HepG2 (cell line): Measurements from ENCODE around the gene TIMM23. TPM values are rescaled to one million over a fixed set of nuclear protein-coding genes. Genes with fewer than 3 reads are reported as not detected.

ENCODE experiments used
- ARHGAP35 ChIP-seq: sonication (generic); formaldehyde crosslinking; IDR thresholded peaks from 2 replicates; pipeline ENCODE4 v1.9.0; 2022; ENCODE audit warnings: mild to moderate bottlenecking, inconsistent platforms, moderate library complexity, missing genetic modification reagents, borderline replicate concordance
- CBFB ChIP-seq: sonication (generic); formaldehyde crosslinking; IDR thresholded peaks from 2 replicates; pipeline ENCODE4 v1.4.0; 2020; ENCODE audit warnings: missing genetic modification reagents
- DDIT3 ChIP-seq: sonication (generic); formaldehyde crosslinking; IDR thresholded peaks from 2 replicates; pipeline ENCODE4 v1.4.0; 2020; ENCODE audit warnings: mild to moderate bottlenecking, missing genetic modification reagents
- DPF2 ChIP-seq: sonication (generic); formaldehyde crosslinking; IDR thresholded peaks from 2 replicates; pipeline ENCODE4 v1.4.0; 2020; ENCODE audit warnings: mild to moderate bottlenecking, low read depth, missing genetic modification reagents, borderline replicate concordance
- HIC2 ChIP-seq: sonication (generic); formaldehyde crosslinking; IDR thresholded peaks from 2 replicates; pipeline ENCODE4 v1.9.0; 2022; ENCODE audit warnings: low read depth, missing genetic modification reagents
- IKZF1 ChIP-seq: fragments of 450-650 bp; IDR thresholded peaks from 2 replicates; pipeline ENCODE4 v1.7.1; 2016
- IKZF5 ChIP-seq: IDR thresholded peaks from 2 replicates; pipeline ENCODE4 v1.6.1; 2018; ENCODE audit warnings: missing genetic modification reagents, mild to moderate bottlenecking, missing compliant biosample characterization
- JUND ChIP-seq: sonication (generic); formaldehyde crosslinking; IDR thresholded peaks from 2 replicates; pipeline ENCODE4 v1.8.0; 2022; ENCODE audit warnings: mild to moderate bottlenecking, missing genetic modification reagents
- MAF1 ChIP-seq: sonication (generic); formaldehyde crosslinking; IDR thresholded peaks from 2 replicates; pipeline ENCODE4 v1.5.0; 2020; ENCODE audit warnings: missing genetic modification reagents, borderline replicate concordance
- PLRG1 ChIP-seq: fragments of 450-650 bp; conservative IDR thresholded peaks from 2 replicates; pipeline ENCODE4 v1.6.1; 2016
- POLR2AphosphoS5 ChIP-seq: IDR thresholded peaks from 2 replicates; pipeline ENCODE4 v1.6.1; 2012; ENCODE audit warnings: low read depth, low read length
- REPIN1 ChIP-seq: sonication (generic); formaldehyde crosslinking; IDR thresholded peaks from 2 replicates; pipeline ENCODE4 v1.8.0; 2022; ENCODE audit warnings: missing genetic modification reagents, low read depth, mild to moderate bottlenecking, borderline replicate concordance
- TEAD3 ChIP-seq: optimal IDR thresholded peaks from 2 replicates; pipeline ENCODE3; 2016; ENCODE audit warnings: borderline replicate concordance
- TFDP2 ChIP-seq: sonication (generic); formaldehyde crosslinking; IDR thresholded peaks from 2 replicates; pipeline ENCODE4 v1.4.0; 2020; ENCODE audit warnings: missing genetic modification reagents
- TGIF2 ChIP-seq: IDR thresholded peaks from 2 replicates; pipeline ENCODE4 v1.6.1; 2016; ENCODE audit warnings: control low read depth, missing compliant biosample characterization
- TRIM22 ChIP-seq: fragments of 450-650 bp; IDR thresholded peaks from 2 replicates; pipeline ENCODE4 v1.6.1; 2017
- ZBTB21 ChIP-seq: sonication (generic); formaldehyde crosslinking; IDR thresholded peaks from 2 replicates; pipeline ENCODE4 v1.4.0; 2020; ENCODE audit warnings: missing genetic modification reagents
- ZFP1 ChIP-seq: IDR thresholded peaks from 2 replicates; pipeline ENCODE4 v1.6.1; 2016
- ZNF20 ChIP-seq: sonication (generic); formaldehyde crosslinking; IDR thresholded peaks from 2 replicates; pipeline ENCODE4 v1.4.0; 2020; ENCODE audit warnings: mild to moderate bottlenecking, moderate library complexity, missing genetic modification reagents
- ZNF24 ChIP-seq: fragments of 450-650 bp; IDR thresholded peaks from 2 replicates; pipeline ENCODE4 v1.6.1; 2017; ENCODE audit warnings: antibody characterized with exemption, mild to moderate bottlenecking
- ZNF251 ChIP-seq: sonication (generic); formaldehyde crosslinking; IDR thresholded peaks from 2 replicates; pipeline ENCODE4 v1.9.0; 2021; ENCODE audit warnings: mild to moderate bottlenecking, missing genetic modification reagents
- ZNF530 ChIP-seq: sonication (generic); formaldehyde crosslinking; IDR thresholded peaks from 2 replicates; pipeline ENCODE4 v1.5.0; 2020; ENCODE audit warnings: low read depth, mild to moderate bottlenecking, missing genetic modification reagents
- ZNF589 ChIP-seq: sonication (generic); formaldehyde crosslinking; conservative IDR thresholded peaks from 2 replicates; pipeline ENCODE4 v1.8.0; 2022; ENCODE audit warnings: mild to moderate bottlenecking, moderate library complexity, missing genetic modification reagents
- ZNF784 ChIP-seq: sonication (generic); formaldehyde crosslinking; IDR thresholded peaks from 2 replicates; pipeline ENCODE4 v1.5.1; 2020; ENCODE audit warnings: missing genetic modification reagents, mild to moderate bottlenecking, borderline replicate concordance
- ZSCAN25 ChIP-seq: sonication (generic); formaldehyde crosslinking; IDR thresholded peaks from 2 replicates; pipeline ENCODE4 v1.8.0; 2022; ENCODE audit warnings: mild to moderate bottlenecking, missing genetic modification reagents
- polyA plus RNA-seq, 8 experiments: library from polyadenylated mRNA; depleted of rRNA in 3 of 8; stranded (reverse) in 7 of 8; unstranded in 1 of 8; fragments of >200 nt; fragmentation: Illumina TruSeq in 4 of 8; extraction: Trizol in 4 of 8; gene quantifications; 2 replicates each; pipeline versions ENCODE4 v1.2.1 to v1.2.3, GENCODE V29; 2011 to 2016; ENCODE audit warnings: low read depth in 4 of 8, missing spikeins in 1 of 8, mixed read lengths in 1 of 8; ENCODE audit not compliant: insufficient read depth in 1 of 8
- total RNA-seq, 5 experiments: library from RNA; depleted of rRNA; stranded (reverse); fragments of >200 nt; fragmentation: Illumina TruSeq; extraction: Trizol; gene quantifications; 2 replicates each; pipeline ENCODE4 v1.2.3, GENCODE V29; 2016; ENCODE audit warnings: low read depth in 1 of 5

Gene TIMM23
- total and polyA plus RNA-seq, 2 of the 13 experiments (the other 11 are each of a cell fraction or from before 2014, with no cell fraction given), result 80.2 to 98.6 TPM

GRCh38 chr10:46052057-46052790 is 79.9 kb downstream of the TIMM23 start (continued):
- peak; percentile 98 for TF ChIP-seq IKZF5
- peak; percentile 88 for TF ChIP-seq CBFB (CRISPR knock-in tag)
- no peak for TF ChIP-seq POLR2AphosphoS5
- no peak for TF ChIP-seq ZNF24
- TF ChIP-seq ARHGAP35, result no peak
- TF ChIP-seq REPIN1, result peak; percentile 74; the same call in 1 of the 2 replicates
- peak; percentile 46; the same call in 1 of the 2 replicates for TF ChIP-seq TFDP2 (CRISPR knock-in tag)
- TF ChIP-seq ZSCAN25 (CRISPR knock-in tag), result no peak
- no peak for TF ChIP-seq PLRG1
- TF ChIP-seq HIC2 (CRISPR knock-in tag), result 0 out of 2 replicates have a peak, but pooled peaks have one; percentile 19
- no peak for TF ChIP-seq ZNF251 (CRISPR knock-in tag)
- no peak for TF ChIP-seq TRIM22
- TF ChIP-seq DPF2 (CRISPR knock-in tag), result peak; percentile 94
- TF ChIP-seq ZBTB21 (CRISPR knock-in tag), result no peak
- no peak for TF ChIP-seq DDIT3 (CRISPR knock-in tag)
- no peak for TF ChIP-seq ZNF589 (CRISPR knock-in tag)
- no peak for TF ChIP-seq IKZF1
- TF ChIP-seq ZNF20 (CRISPR knock-in tag), result no peak; the same call in 1 of the 2 replicates
- peak; percentile 49; the same call in 1 of the 2 replicates for TF ChIP-seq ZNF784 (CRISPR knock-in tag)
- TF ChIP-seq ZFP1 (CRISPR knock-in tag), result peak; percentile 73; the same call in 1 of the 2 replicates
- no peak for TF ChIP-seq TGIF2 (CRISPR knock-in tag)
- 0 out of 2 replicates have a peak, but pooled peaks have one; percentile 51 for TF ChIP-seq JUND
- TF ChIP-seq ZNF530, result no peak
- TF ChIP-seq MAF1 (CRISPR knock-in tag), result no peak
- TF ChIP-seq TEAD3 (CRISPR knock-in tag), result peak; percentile 90
